Uterus (tissue), 4 donors: Measurements from ENCODE around the gene MOCS3. TPM values are rescaled to one million over a fixed set of nuclear protein-coding genes. Genes with fewer than 3 reads are reported as not detected.

ENCODE experiments used
- DNase-seq, 2 donors: peaks; one replicate each; pipeline ENCODE4 v3.0.0-alpha.2; 2019 to 2020
- H3K27ac ChIP-seq, 2 donors: fragments of 200-600 bp; sonication (generic); 1 replicate in 1 of 2; 2 replicates in 1 of 2; pipeline ENCODE4 v1.5.1; 2016 to 2018
- H3K27me3 ChIP-seq, 2 donors: fragments of 200-600 bp; sonication (generic); one replicate each; pipeline ENCODE4 v1.5.1; 2018 to 2019; ENCODE audit warnings: control low read depth in 1 of 2
- H3K36me3 ChIP-seq, 2 donors: fragments of 200-600 bp; sonication (generic); one replicate each; pipeline ENCODE4 v1.5.1; 2019; ENCODE audit warnings: control low read depth in 1 of 2
- H3K4me1 ChIP-seq, 2 donors: fragments of 200-600 bp; sonication (generic); one replicate each; pipeline ENCODE4 v1.5.1; 2018 to 2019; ENCODE audit warnings: control low read depth in 1 of 2
- H3K4me3 ChIP-seq, 2 donors: fragments of 200-600 bp; sonication (generic); 1 replicate in 1 of 2; 2 replicates in 1 of 2; pipeline ENCODE4 v1.5.1; 2018 to 2019; ENCODE audit warnings: mild to moderate bottlenecking in 1 of 2
- H3K9me3 ChIP-seq, 2 donors: fragments of 200-600 bp; sonication (generic); one replicate each; pipeline ENCODE4 v1.5.1; 2019; ENCODE audit warnings: control low read depth in 1 of 2
- POLR2A ChIP-seq, 2 donors: fragments of 450-650 bp; IDR thresholded peaks; one replicate each; pipeline ENCODE4 v1.6.1; 2016; ENCODE audit warnings: antibody characterized with exemption in 2 of 2, mild to moderate bottlenecking in 1 of 2, moderate library complexity in 1 of 2
- intact Hi-C: fragments of 100-400 bp; cut with DNase I; formaldehyde crosslinking; loops from one replicate; pipeline ENCODE4 v1.15.1; 2023; ENCODE audit warnings: low total_unique reads
- total RNA-seq, 4 donors: library from RNA; depleted of rRNA in 3 of 4; stranded (reverse); fragments of >200 nt in 3 of 4; gene quantifications; one replicate each; pipeline versions ENCODE4 v1.1.0 to v1.2.4, GENCODE V29; 2014 to 2023
- TF ChIP-seq, protein P1 (sequence below), 4 experiments: fragments of 200-600 bp in 2 of 4; fragments of 450-650 bp in 2 of 4; sonication (generic) in 2 of 4; IDR thresholded peaks; one replicate each; pipeline ENCODE4 v1.5.1; 2016 to 2019; ENCODE audit warnings: antibody characterized with exemption in 4 of 4, mild to moderate bottlenecking in 2 of 4, moderate library complexity in 1 of 4
- donor health status: DM: yes; HTN: yes; CAD: no.

The MOCS3 gene
- total RNA-seq, 4 donors from 2014 or later: 0.59 to 8.2 (median 5.9) TPM

DNA sequence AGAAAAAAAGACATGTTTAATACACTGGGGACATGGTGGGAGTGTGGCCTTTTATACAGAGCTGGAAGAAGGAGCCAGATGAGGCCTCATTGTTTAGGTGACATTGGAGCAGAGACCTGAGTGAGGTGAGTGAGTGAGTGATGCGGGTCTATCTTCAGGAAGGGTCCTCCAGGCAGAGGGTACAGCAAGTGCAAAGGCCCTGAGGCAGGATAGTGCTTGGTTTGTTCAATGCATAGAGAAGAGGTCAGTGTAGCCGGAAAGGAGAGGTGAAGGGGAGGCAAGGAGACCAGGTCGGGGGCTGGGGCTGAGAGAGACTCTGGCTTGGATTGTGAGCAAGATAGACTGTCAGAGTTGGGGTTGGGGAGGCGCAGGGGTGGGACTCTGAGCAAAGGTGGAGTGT, 40.7 kb downstream of the MOCS3 start:
- Histone ChIP-seq H3K27me3 (no peaks in the 10 kb centered on the region), H3K36me3 (no peaks in the 10 kb centered on the region), H3K4me1 (no peaks in the 10 kb centered on the region), H3K9me3 (no peaks in the 10 kb centered on the region), H3K27ac (no peak overlapping the region), H3K4me3 (no peak overlapping the region)
- intact Hi-C loops: no loop called here
- TF ChIP-seq, protein P1, sequence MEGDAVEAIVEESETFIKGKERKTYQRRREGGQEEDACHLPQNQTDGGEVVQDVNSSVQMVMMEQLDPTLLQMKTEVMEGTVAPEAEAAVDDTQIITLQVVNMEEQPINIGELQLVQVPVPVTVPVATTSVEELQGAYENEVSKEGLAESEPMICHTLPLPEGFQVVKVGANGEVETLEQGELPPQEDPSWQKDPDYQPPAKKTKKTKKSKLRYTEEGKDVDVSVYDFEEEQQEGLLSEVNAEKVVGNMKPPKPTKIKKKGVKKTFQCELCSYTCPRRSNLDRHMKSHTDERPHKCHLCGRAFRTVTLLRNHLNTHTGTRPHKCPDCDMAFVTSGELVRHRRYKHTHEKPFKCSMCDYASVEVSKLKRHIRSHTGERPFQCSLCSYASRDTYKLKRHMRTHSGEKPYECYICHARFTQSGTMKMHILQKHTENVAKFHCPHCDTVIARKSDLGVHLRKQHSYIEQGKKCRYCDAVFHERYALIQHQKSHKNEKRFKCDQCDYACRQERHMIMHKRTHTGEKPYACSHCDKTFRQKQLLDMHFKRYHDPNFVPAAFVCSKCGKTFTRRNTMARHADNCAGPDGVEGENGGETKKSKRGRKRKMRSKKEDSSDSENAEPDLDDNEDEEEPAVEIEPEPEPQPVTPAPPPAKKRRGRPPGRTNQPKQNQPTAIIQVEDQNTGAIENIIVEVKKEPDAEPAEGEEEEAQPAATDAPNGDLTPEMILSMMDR (IDR thresholded peaks at IDR 0.05): no peak
- no peak for TF ChIP-seq POLR2A (IDR thresholded peaks at IDR 0.05)
- no peak for DNase-seq

DNA sequence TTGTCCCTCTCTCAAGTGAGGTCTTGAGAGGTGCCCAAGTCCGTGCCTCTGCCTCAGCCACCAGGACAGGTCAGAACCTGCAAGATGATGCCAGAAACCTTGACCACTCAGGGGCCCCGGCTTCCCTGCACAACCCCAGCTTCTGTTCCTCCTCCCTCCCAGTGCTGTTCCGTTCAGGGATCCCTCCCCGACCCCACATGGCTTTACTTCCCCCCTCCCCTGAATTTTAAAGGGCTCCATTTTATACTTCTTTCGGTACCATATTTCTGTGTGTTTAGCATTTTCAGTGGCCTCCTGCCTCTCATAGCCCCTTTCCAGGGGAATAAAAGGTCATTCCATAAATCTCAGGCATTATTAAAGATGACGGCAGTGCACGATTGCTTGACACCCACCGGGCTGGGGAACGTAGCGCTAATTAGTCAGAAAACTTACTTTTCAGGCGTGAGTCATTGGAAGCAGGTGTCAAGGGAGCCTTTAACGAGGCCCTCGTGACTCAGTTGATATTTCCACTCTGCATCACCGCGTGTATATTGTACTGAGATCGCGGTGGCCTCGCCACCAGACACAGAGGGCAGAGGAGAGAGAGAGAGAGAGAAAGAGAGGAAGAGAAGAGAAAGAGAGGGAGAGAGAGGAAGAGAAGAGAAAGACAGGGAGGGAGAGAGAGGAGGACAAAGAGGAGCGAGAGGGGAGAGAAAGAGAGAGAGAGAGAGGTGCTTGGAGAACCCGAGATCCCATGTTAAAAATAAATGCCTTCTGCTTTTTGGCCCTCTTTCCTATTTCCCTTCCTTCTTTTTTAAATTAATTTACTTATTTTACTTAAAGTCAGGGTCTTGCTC, 43.0 kb downstream of the MOCS3 start:
- DNase-seq: no peak
- TF ChIP-seq POLR2A (IDR thresholded peaks at IDR 0.05): no peak
- TF ChIP-seq, protein P1 (IDR thresholded peaks at IDR 0.05): no peak
- intact Hi-C loops: no loop called here

DNA sequence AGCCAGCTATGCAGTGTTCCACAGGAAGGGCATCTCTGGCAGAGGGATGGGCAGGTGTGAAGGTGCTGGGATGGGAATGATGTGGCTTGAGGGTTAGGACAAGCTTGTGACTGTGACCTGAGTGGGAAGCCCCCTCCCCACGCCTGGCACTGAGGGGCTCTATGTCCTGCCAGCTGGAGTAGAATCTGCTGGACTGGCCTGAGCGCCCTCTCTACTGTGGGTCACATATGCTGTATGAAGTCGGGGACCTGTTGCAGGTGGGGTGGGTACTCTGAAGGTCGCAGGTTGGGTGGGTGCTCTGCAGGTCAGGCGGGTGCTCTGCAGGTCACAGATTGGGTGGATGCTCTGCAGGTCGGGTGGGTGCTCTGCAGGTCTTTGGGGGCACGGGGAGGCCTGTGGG, 44.0 kb downstream of the MOCS3 start:
- TF ChIP-seq POLR2A (IDR thresholded peaks at IDR 0.05): no peak
- TF ChIP-seq, protein P1 (IDR thresholded peaks at IDR 0.05): no peak
- no peak overlapping the region for H3K27ac ChIP-seq
- no peaks in the 10 kb centered on the region for H3K27me3 ChIP-seq

More for the DNA sequence above, 43.0 kb downstream of the MOCS3 start:
- H3K27ac ChIP-seq: no peak overlapping the region
- no peaks in the 10 kb centered on the region for H3K36me3 ChIP-seq
- no peaks in the 10 kb centered on the region for H3K9me3 ChIP-seq
- no peaks in the 10 kb centered on the region for H3K4me1 ChIP-seq
- H3K4me3 ChIP-seq: no peak overlapping the region
- no peaks in the 10 kb centered on the region for H3K27me3 ChIP-seq

DNA sequence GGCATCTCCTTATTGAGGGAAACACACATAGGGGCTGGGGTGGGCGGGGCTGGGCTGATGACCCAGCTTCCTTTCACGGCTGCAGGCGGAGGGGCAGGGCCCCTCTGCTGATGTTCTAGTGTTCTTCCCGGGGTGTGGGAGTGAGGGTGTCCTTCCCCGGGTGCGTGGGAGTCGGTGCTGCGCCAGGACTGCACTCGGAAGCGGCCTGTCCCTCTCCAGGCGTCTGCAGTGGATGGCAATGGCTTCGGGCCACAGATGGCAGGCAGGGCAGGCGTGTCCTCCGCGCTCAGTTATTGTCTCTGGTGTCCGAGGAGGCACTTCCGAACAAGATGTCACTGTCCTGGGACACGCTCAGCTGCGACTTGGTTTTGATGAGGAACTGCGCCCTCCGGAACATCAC, 45.1 kb downstream of the MOCS3 start:
- no peak overlapping the region for H3K4me3 ChIP-seq
- H3K27ac ChIP-seq: no peak overlapping the region
- no peaks in the 10 kb centered on the region for H3K36me3 ChIP-seq
- H3K27me3 ChIP-seq: no peaks in the 10 kb centered on the region
- no peaks in the 10 kb centered on the region for H3K9me3 ChIP-seq
- DNase-seq: no peak
- no peak for TF ChIP-seq POLR2A (IDR thresholded peaks at IDR 0.05)
- TF ChIP-seq, protein P1 (IDR thresholded peaks at IDR 0.05): no peak
- intact Hi-C loops: no loop called here
- H3K4me1 ChIP-seq: no peaks in the 10 kb centered on the region

More for the DNA sequence above, 44.0 kb downstream of the MOCS3 start:
- Histone ChIP-seq H3K4me3 (no peak overlapping the region), H3K4me1 (no peaks in the 10 kb centered on the region), H3K9me3 (no peaks in the 10 kb centered on the region), H3K36me3 (no peaks in the 10 kb centered on the region)
- no peak for DNase-seq
- intact Hi-C loops: no loop called here

DNA sequence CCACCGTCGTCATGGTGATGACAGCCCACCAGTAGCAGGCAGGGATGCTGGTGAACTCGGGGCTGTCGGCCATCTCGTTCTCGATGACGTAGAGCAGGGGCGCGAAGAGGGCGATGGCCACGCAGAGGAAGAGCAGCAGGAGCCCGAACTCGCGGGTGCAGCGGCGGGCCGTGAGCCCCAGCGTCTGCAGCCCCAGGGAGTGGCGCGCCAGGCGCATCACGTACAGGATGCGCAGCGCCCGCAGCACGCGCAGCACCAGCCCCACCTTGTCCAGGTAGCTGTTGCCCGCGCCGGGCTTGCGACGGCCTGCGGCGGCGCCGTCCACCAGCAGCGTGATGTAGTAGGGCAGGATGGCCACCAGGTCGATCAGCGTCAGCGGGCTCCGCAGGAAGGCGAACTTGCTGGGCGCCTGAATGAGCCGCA, 45.7 kb downstream of the MOCS3 start:
- H3K27me3 ChIP-seq: no peaks in the 10 kb centered on the region
- H3K4me1 ChIP-seq: no peaks in the 10 kb centered on the region
- no peaks in the 10 kb centered on the region for H3K36me3 ChIP-seq
- no peak overlapping the region for H3K4me3 ChIP-seq
- TF ChIP-seq, protein P1 (IDR thresholded peaks at IDR 0.05): no peak
- no peak for TF ChIP-seq POLR2A (IDR thresholded peaks at IDR 0.05)
- no peaks in the 10 kb centered on the region for H3K9me3 ChIP-seq
- H3K27ac ChIP-seq: no peak overlapping the region
- intact Hi-C loops: no loop called here
- DNase-seq: no peak
